Stimulated activated CD8-positive, alpha-beta memory T cell treated with anti-CD3 and anti-CD28 coated beads, Interleukin-4, amount 100 ng/mL, for 24 hours (primary cell): Measurements from ENCODE around the gene PROX1.

Experiments used
- DNase-seq: peaks from one replicate; pipeline ENCODE4 v3.0.0-alpha.2; 2020; ENCODE audit warnings: low read depth

Gene PROX1

DNA sequence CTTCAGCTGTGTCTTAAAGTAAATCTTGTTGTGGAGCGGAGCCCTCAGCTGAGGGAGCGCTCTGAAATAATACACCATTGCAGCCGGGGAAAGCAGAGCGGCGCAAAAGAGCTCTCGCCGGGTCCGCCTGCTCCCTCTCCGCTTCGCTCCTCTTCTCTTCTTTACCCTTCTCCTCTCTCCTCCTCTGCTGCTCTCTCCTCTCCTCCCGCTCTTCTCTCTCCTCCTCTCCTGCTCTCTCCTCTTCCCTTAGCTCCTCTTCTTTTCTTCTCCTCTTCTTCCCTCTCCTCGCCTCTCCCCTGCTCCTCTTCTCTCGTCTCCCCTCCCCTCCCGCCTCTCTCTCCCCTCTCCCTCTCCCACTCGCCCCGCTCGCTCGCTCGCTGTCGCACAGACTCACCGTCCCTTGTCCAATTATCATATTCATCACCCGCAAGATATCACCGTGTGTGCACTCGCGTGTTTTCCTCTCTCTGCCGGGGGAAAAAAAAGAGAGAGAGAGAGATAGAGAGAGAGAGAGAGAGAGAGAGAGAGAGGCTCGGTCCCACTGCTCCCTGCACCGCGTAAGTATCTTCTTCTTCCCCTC lies at the start of gene PROX1:
TSS of gene PROX1 (plus strand) at position 47 of the 580 bp plus-strand sequence. CDS start 8,563 bp downstream, outside the sequence.
- no peak for DNase-seq

DNA sequence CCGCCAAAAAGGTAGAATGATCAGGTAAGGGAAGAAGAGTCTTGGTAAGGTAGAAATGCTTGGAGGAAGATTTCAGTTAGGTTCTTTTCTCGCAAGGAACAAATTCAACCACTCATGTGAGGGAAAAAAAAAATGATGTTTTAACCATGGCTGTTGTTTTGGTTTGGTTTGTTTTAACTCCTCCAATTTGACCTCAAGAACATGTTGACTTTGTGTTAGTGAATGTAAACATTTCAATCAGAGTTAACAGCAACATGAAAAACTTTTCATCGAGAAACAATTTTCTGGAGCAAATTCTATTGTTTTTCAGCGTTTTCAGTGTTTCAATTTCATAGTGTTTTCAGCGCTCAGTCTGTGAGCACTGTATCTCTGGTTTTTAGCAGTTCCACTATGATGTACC lies 49.0 kb upstream of the PROX1 start:
- no peak for DNase-seq

DNA sequence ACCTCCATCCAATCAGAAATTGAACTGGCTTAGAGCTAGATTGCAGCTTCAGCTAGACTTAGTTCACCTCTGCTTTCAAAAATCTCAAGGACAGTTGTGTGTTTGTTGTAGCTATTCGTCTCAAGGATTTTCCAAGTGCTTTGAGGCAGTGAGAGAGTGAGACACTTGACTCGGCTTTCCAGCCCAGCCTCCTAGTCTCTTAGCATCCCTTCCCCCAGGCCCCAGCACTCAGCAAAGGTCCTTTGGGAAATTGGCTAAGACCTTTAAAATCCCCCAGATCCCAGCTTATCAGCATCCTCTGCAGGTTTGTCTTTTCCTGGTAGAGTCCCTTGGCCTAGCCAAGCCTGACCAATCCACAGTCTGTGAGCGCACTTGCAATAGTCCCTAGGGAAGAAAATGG lies 47.9 kb upstream of the PROX1 start:
- DNase-seq = no peak

DNA sequence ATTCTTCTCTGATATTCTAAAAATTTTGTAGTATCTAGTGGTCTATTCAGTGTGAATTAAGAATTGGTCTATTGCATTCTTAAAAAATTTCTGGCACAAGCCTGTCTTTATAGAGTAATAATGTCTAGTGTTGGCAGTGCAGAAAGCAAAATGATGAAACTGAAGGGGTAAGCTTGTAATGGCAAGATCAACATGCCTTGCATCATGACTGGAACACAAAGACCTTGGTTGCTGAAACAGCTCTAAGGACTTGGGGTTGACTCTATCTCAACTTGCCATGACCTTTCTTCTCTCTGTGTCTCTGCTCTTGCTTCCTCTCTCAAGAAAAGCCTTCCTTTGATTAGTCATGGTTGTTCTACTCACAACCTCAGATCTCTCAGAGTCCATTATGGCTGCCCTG lies 46.8 kb upstream of the PROX1 start:
- no peak for DNase-seq

- DNase-seq = no peak
These were observed 45.7 kb upstream of the PROX1 start for GRCh38 chr1:213942061-213942460.

GRCh38 chr1:213947200-213947801 lies 40.5 kb upstream of the PROX1 start:
- DNase-seq = no peak

- no peak for DNase-seq
These were observed 35.9 kb upstream of the PROX1 start for GRCh38 chr1:213951876-213952275.

GRCh38 chr1:213953806-213954205 lies 34.0 kb upstream of the PROX1 start:
- no peak for DNase-seq

DNA sequence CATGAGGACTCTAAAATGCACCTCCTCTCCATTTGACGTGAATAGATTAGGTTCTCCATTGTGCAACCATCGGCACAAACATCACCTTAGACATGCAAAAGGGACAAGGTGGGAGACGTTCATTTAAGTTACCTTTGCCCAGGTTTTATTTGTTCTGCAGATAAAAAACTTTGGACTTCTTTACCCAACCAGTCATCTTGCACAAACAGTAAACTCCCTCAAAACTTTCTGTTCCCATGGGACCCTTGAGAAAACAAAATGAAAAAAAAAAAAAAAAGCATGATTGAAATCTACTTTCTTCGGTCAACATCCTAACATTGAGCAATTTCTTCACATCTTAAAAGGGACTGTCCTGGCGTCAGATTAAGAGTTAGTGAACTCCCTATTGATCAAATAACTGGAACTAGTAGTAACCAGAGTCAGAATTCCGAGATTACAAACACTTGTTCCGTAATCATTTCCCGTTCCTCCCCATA lies 31.4 kb upstream of the PROX1 start:
- no peak for DNase-seq

DNA sequence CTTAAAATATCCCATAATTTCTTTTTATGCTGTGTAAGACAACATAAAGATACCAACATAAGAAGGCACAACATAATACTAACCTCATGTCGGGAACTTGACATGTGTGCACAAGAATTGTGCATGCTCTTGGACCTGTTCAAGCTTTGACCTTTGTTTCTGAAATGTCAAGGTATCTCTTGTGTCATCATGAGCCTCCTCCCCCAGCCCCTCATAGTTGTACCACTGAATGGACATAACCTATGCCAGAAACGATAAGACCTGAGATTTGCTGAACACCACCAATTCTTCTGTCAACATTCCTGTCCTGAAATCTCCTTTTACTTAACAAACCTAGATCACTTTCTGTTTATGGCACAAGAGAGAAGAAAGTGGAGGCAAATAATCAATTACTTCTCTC lies 29.4 kb upstream of the PROX1 start:
- no peak for DNase-seq

DNA sequence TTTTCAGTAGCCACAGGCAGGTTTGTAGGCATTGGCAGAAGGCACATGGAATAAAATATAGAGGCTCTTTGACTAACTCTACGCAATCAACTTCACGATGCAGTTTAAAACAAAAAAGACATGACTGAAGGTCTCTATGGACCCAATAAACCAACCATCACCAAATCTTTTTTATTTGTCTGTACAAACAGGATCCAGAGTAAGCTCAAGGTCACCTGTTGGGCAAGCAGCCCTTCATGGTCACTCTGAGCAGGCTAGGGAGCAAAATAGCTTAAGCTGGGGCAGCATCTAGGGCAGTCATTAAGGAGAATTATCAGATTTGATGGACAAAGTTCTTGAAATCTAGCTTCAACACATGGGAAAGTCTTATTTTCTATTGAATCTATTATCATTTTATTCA lies 26.8 kb upstream of the PROX1 start:
- no peak for DNase-seq

DNA sequence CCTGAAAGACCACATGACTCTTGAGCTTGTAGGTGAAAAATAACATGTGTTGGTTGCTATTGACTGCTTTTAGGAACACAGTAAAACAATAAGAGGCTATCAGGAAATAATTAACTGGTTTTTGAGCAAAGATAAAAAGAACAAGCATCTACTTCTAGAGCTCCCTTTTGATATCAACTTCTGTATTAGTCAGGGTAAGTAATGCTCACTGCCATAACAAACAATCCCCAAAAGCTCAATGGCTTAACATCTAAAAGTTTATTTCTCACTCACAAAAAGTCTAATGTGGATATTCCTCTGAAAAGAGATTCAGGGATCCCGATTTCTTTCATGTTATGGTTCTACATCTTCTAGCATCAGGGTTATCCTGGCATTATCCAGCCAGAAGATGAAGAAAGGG lies 25.3 kb upstream of the PROX1 start:
- no peak for DNase-seq

- DNase-seq = no peak
These were observed 21.7 kb upstream of the PROX1 start for GRCh38 chr1:213966122-213966521.

DNA sequence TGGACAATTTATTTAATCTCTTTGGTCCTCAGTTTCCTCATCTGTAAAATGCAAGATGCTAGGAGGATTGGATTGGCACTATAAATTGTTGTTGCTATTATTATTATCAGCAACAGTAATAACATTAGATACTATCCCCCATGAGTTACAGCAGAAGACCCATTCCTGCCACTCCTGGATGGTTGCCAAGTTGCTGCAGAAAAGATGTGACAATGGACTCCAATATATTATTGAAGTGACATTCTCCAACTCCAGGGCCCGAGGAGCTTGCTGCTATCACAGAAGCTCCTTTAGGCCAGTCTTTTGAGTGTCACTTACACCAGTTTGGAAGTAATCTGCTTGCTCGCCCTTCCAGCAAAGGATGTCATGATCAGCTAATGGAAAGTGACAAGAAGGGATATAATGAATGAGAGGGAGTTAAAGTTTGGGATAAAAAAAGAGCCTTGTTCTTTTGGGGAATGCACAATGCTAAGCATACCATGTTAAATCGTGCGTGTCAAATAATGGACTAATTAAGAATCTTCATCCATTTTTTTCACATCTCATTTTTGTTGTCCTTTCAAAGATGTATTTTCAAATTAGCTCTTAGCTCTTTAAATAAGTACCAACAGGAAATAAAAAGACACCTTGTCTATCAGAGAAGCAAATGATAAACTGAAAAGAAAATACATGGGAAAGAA lies 19.5 kb upstream of the PROX1 start:
- no peak for DNase-seq

DNA sequence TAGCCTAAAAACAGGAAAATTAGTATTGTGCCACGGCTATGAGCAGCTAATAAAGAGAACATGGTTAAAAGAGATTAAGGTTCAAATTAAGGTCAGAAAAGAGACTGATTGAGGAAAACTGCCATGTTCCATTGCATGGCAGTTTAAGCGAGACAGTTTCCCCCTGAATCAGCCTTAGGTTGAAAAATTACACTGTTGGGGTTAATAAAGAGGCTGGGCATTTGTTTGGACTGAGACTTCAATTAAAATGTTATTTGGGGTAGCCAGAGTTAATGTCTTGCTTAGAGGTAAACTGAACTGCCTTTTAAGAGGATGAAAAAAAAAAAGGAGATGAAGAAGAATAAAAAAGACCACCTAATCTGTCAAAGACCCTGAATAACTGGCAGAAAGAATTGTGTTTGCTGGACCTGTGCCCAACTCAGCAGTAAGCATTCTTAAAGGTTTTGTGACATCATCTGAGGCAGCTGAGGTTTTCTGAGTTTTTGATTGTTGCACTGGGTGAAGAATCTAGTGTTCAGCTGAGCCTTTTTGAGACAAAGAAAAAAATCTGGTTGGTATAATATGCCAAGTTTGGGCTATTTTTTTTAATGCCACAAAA lies 17.7 kb upstream of the PROX1 start:
- DNase-seq = no peak

DNA sequence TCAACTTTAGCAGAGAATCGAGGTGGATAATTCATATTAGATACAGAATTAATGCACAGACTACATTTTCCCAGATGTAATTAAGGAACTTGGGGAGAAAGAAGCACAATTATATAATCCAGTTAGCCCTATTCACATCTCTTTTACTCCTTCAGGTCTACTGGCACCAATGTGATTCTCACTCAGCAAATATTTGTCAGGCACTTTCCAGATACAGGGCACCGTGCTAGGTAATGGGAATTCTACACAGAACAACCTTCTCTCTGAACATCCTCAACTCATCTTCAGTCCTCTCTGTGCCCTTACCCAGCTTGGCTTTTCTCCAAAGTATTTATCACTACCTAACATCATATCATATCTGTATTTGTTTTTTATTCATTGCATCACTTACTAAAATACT lies 15.6 kb upstream of the PROX1 start:
- no peak for DNase-seq

DNA sequence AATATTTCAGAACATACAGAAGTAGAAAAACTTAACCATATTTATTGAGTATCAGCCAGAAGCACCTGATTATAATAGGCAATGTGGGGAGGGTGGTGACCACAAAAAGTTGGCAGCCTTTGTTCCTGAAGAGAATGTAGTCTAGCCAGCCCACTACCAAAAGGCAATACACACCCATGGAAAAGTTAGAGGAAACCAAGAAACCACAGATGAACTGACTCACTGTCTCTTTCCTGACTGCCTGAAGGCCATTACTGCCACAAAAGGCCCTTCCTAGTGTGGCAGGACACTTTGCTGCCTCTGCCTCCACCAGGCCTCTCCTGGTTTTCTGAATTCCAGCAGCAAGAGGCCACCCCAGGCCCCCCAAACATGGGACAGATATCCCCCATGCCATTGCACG lies 14.6 kb upstream of the PROX1 start:
- DNase-seq = no peak

DNA sequence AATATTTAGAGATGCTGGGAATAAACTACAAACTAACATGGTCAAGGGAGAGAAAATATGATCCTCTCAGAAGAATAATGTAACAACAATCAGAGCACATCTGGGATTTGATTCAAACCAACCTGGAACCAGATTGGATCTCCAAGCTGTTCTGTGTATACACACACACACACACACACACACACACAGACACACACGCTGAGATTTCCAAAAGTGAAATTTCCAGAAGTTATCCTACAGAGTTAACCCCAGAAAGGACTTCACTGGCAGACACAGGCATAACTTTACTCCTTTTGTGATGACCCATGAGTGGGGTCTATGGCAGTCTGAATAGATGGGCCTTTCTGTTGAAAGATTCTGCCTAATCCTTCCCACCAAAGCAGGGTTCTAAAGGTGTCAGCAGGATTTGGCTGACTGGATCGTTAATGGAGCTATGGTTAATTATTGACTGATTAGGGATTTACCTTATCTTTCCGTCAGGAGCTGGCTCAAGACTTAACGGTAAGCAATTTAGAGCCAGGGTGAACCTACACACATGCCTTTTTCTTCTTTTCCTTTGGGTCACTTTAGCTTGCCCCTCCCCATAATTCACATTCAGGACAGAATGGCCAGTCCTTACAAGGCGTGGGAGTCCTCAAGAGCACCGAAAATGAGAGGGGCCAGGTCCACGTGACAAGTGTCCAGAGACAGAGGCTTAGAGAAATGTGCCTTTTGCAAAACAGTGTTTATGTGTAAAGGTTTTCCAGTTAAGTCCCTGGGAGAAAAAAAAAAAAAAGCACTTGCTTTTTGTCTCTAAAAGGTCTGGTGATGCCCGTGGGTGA lies 10.9 kb upstream of the PROX1 start:
- no peak for DNase-seq

- no peak for DNase-seq
These were observed 10.3 kb upstream of the PROX1 start for GRCh38 chr1:213977486-213977842.

DNA sequence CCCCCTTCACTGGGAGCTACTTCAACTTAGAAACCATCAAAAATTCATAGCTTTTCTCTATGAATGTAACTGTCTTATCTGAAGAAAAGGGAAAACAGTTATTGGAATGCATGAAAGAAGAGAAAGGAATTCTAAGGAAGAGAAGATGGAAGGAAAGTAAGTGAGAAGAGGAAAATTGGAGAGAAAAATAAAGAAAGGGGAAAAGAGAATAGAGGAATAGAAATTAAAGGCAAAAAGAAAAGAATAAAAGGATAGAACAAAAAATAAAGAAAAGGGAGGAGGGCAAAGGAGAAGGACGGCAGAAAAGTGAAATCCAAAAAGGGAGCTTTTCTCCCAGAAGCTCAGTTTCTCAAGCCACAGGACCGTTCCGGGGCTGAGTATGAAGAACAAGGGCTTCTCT lies 9.9 kb upstream of the PROX1 start:
- no peak for DNase-seq

GRCh38 chr1:213979751-213980586 lies 7.8 kb upstream of the PROX1 start:
- no peak for DNase-seq

DNA sequence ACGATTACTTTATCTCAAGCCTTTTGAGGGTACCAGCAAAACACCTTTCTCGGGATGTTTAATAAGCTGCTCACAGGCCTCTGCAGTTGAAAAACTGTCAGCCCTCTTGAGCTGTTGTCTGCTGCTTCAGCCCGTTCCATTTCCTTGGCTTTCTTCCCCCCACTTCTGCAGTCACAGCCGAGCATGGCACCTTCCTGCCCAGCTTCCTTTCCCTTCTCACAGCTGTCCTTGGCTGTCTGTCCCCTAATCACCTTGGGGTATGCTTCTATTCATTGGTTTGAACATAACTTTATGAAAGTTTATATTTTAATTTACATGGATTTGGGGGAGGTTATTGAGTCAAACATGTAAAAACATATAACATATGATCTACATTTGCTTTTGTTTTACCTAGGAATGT lies 6.9 kb upstream of the PROX1 start:
- no peak for DNase-seq
